ENCODE results near the gene ALDH1L2. TPM values are rescaled to one million over a fixed set of nuclear protein-coding genes. Genes with fewer than 3 reads are reported as not detected.

ALDH1L2 gene
- total RNA-seq, 1 experiment from 2014 or later: 7.7 TPM

- no peaks in the 10 kb centered on the region for H3K27me3 Mint-ChIP-seq (ENCODE audit: low read depth)
- DNase-seq (ENCODE audit: low spot score): no peak
- ChIA-PET CTCF (no interaction called here), POLR2A (interaction anchor here (0.6 kb wide), 1 partner anchor 10 kb away, joined by 3 read pairs; no protein-coding TSS in a partner anchor)
- peaks cover 10% of the 10 kb centered on the region for H3K36me3 Mint-ChIP-seq
- no peak overlapping the region for H3K27ac Mint-ChIP-seq
- H3K4me3 Mint-ChIP-seq: no peak overlapping the region
- no peak for ATAC-seq
- peaks cover 22% of the 10 kb centered on the region for H3K4me1 Mint-ChIP-seq
- no peak for TF ChIP-seq ZNF317 (CRISPR knock-in tag; IDR thresholded peaks at IDR 0.05; ENCODE audit: borderline replicate concordance, low read depth)
- TF ChIP-seq ZNF671 (CRISPR knock-in tag; IDR thresholded peaks at IDR 0.05): no peak
- TF ChIP-seq ATF6 (CRISPR knock-in tag; IDR thresholded peaks at IDR 0.05): no peak
- TF ChIP-seq TP53 (CRISPR knock-in tag; IDR thresholded peaks at IDR 0.05): no peak
- no peak for TF ChIP-seq USF1 (CRISPR knock-in tag; IDR thresholded peaks at IDR 0.05)
- no peak for TF ChIP-seq AR (CRISPR knock-in tag; IDR thresholded peaks at IDR 0.05)
- TF ChIP-seq ZNF416 (CRISPR knock-in tag; IDR thresholded peaks at IDR 0.05): no peak
- TF ChIP-seq NR2C2 (CRISPR knock-in tag; IDR thresholded peaks at IDR 0.05): no peak
- no peak for TF ChIP-seq ZNF138 (CRISPR knock-in tag; conservative IDR thresholded peaks at IDR 0.05)
- no peak for TF ChIP-seq ATF3 (CRISPR knock-in tag; conservative IDR thresholded peaks at IDR 0.05)
- no peak for TF ChIP-seq ATF1 (CRISPR knock-in tag; IDR thresholded peaks at IDR 0.05)
- no peak for TF ChIP-seq KAT7 (CRISPR knock-in tag; IDR thresholded peaks at IDR 0.05; ENCODE audit: borderline replicate concordance)
- TF ChIP-seq FOXK1 (CRISPR knock-in tag; IDR thresholded peaks at IDR 0.05): no peak
- TF ChIP-seq SOX15 (CRISPR knock-in tag; IDR thresholded peaks at IDR 0.05): no peak
- TF ChIP-seq ZBTB43 (CRISPR knock-in tag; IDR thresholded peaks at IDR 0.05): no peak
- H3K9me3 Mint-ChIP-seq: no peaks in the 10 kb centered on the region
Observed at GRCh38 chr12:105018776-105019175, 65.5 kb downstream of the ALDH1L2 start.

DNA sequence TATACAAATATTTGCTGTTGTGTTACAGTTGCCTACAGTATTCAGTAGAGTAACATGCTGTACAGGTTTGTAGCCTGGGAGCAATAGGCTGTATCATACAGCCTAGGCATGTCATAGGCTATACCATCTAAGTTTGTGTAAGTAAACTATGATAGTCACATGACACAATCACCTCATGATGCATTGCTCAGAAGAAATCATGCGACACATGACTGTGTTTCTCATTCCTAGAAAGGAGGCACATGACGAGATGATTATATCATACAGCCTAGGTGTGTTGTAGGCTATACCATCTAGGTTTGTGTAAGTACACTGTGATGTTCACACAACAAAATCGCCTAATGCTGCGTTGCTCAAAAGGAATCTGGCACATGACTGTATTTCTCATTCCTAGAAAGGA, 66.2 kb downstream of the ALDH1L2 start:
- ATAC-seq: no peak
- H3K27me3 Mint-ChIP-seq (ENCODE audit: low read depth): no peaks in the 10 kb centered on the region
- TF ChIP-seq SMAD4 (CRISPR knock-in tag; IDR thresholded peaks at IDR 0.05) (no peak), NR1H2 (CRISPR knock-in tag; IDR thresholded peaks at IDR 0.05) (no peak), NR3C1 (CRISPR knock-in tag; conservative IDR thresholded peaks at IDR 0.05; ENCODE audit: low read depth) (no peak), ZNF317 (CRISPR knock-in tag; IDR thresholded peaks at IDR 0.05; ENCODE audit: borderline replicate concordance, low read depth) (no peak), ETV6 (CRISPR knock-in tag; IDR thresholded peaks at IDR 0.05) (no peak), GRHL2 (CRISPR knock-in tag; IDR thresholded peaks at IDR 0.05; ENCODE audit: insufficient replicate concordance, severe bottlenecking) (no peak), JUN (CRISPR knock-in tag; IDR thresholded peaks at IDR 0.05) (no peak), IRF2 (CRISPR knock-in tag; IDR thresholded peaks at IDR 0.05; ENCODE audit: borderline replicate concordance, low read depth) (no peak), NR2C2 (CRISPR knock-in tag; IDR thresholded peaks at IDR 0.05) (no peak), MXD4 (CRISPR knock-in tag; IDR thresholded peaks at IDR 0.05; ENCODE audit: borderline replicate concordance) (no peak), E2F1 (CRISPR knock-in tag; IDR thresholded peaks at IDR 0.05) (no peak)
- TF ChIP-seq, protein P1, sequence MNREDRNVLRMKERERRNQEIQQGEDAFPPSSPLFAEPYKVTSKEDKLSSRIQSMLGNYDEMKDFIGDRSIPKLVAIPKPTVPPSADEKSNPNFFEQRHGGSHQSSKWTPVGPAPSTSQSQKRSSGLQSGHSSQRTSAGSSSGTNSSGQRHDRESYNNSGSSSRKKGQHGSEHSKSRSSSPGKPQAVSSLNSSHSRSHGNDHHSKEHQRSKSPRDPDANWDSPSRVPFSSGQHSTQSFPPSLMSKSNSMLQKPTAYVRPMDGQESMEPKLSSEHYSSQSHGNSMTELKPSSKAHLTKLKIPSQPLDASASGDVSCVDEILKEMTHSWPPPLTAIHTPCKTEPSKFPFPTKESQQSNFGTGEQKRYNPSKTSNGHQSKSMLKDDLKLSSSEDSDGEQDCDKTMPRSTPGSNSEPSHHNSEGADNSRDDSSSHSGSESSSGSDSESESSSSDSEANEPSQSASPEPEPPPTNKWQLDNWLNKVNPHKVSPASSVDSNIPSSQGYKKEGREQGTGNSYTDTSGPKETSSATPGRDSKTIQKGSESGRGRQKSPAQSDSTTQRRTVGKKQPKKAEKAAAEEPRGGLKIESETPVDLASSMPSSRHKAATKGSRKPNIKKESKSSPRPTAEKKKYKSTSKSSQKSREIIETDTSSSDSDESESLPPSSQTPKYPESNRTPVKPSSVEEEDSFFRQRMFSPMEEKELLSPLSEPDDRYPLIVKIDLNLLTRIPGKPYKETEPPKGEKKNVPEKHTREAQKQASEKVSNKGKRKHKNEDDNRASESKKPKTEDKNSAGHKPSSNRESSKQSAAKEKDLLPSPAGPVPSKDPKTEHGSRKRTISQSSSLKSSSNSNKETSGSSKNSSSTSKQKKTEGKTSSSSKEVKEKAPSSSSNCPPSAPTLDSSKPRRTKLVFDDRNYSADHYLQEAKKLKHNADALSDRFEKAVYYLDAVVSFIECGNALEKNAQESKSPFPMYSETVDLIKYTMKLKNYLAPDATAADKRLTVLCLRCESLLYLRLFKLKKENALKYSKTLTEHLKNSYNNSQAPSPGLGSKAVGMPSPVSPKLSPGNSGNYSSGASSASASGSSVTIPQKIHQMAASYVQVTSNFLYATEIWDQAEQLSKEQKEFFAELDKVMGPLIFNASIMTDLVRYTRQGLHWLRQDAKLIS (CRISPR knock-in tag; IDR thresholded peaks at IDR 0.05; ENCODE audit: borderline replicate concordance): no peak

More for the DNA sequence above, 66.2 kb downstream of the ALDH1L2 start:
- H3K36me3 Mint-ChIP-seq: peaks cover 18% of the 10 kb centered on the region
- no peaks in the 10 kb centered on the region for H3K9me3 Mint-ChIP-seq
- H3K4me1 Mint-ChIP-seq: peaks cover 22% of the 10 kb centered on the region
- CTCF ChIA-PET: no interaction called here
- peak overlapping the region; percentile 42 for H3K27ac Mint-ChIP-seq
- POLR2A ChIA-PET: no interaction called here
- DNase-seq (ENCODE audit: low spot score): no peak
- no peak overlapping the region for H3K4me3 Mint-ChIP-seq

Data from WTC11 (cell line).